ENCODE measurements around the gene ELMO1.

- TF ChIP-seq CTCF (conservative IDR thresholded peaks at IDR 0.05; ENCODE audit: low read depth, low read length) (peak; percentile 63), EZH2 (IDR thresholded peaks at IDR 0.05; ENCODE audit: borderline replicate concordance, low read depth, low read length, poor library complexity, severe bottlenecking) (no peak)
Observed at GRCh38 chr7:37097276-37097675, 351.4 kb downstream of the ELMO1 start.

Data from A673 (cell line).